GM18517 (cell line): ENCODE measurements around the gene LDAF1.
"Not testable (repeated sequence)": the region's sequence is repeated elsewhere in the genome, so short reads cannot be mapped to it uniquely, and the experiment has no call there.

Experiments
- ATAC-seq: cut with Tn5 transposase; IDR thresholded peaks from one replicate; pipeline ENCODE4 v1.9.1; 2021; ENCODE audit warnings: mild to moderate bottlenecking, moderate library complexity; ENCODE audit not compliant: unreplicated experiment

The LDAF1 gene

DNA sequence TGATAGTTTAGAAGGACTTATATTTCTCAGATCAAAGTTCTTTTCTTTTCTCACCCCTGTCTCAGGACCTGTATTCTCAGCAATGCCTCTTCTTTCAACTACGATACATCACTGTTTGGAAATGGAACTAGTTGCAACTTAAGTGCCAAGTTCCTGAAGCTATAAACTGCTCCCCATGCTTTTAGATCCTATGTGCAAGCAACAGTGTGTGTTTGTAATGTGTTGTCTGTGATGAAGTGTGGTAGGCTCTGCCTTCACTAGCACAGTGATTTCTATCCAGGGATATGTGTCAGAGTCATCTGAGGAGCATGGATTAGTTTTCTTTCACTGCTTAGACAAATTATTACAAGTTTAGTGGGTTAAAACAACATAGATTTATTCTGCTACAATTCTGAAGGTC, 34.5 kb downstream of the LDAF1 start:
- ATAC-seq = no peak

DNA sequence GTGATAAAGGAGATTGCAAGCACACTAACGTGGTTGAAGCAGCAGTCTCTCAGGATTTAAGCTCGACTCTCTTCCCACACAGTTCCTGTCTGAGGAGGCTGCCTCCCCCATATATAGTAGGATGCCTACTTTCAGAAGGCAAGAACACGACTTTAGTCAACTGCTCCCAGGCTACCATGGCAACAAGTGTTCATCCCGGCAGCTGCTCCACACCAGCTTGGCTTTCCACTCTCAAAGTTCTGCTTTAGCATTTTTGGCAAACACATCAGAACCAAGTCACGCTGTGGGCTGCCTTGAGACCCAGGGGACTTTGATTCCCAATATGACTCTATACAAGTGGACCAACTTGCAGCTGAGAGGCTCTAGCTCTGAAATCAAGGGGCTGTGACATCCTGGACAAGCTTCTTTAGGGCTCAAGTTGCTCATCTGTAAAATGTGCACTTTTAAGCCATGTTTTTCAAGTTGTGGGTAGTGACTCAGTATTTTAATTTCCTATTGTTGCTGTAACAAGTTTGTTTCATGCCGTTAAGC, 36.4 kb downstream of the LDAF1 start:
- no peak for ATAC-seq

DNA sequence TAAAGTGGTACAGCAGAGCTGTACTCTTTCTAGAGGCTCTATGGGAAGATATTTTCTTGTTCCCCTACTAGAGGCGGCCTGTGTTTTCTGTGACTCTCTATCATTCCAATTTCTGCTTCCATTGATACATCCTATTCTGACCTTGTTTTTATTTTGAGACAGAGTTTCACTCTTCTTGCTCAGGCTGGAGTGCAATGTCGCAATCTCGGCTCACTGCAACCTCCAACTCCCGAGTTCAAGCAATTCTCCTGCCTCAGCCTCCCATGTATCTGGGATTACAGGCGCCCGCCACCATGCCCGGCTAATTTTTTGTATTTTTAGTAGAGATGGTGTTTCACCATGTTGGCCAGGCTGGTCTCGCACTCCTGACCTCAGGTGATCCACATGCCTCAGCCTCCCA, 36.9 kb downstream of the LDAF1 start:
- ATAC-seq = not testable (repeated sequence)

DNA sequence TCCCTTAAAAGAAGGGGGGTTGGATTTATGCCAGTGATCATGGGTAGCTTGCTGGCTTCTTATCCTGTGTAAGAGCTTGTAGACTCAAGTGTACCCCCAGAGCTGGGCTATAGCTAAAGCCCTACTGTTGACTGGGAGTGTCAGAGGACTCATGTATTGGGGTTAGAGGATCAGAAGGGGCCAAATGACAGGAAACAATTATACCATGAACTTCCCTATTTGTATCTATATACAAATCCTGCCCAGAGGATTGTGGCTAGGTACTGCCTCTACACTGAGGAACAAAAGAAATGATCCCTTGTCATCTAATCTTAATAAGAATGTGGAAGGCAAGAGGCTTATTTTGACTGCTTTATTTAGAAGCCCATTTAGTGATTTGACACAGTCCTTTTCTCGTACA, 38.6 kb downstream of the LDAF1 start:
- no peak for ATAC-seq

DNA sequence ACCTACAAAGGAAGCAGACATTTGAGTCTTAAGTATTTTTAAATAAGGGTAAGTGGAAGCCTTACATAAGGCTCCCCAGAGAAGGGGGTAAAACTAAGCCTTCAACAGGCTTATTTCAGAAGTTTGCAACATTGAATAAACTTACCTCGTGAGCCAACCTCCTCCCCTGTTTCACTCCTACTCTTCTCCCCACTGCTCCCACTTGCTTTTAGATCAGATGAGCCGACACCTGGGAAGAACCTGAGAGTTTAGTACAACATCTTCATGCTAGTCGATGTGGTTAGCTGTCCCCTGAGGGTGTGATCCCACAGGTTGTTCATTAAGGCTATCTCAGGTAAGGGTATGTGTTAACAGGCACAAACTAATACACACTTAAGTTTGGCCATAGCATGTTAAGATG, 39.1 kb downstream of the LDAF1 start:
- ATAC-seq = no peak

DNA sequence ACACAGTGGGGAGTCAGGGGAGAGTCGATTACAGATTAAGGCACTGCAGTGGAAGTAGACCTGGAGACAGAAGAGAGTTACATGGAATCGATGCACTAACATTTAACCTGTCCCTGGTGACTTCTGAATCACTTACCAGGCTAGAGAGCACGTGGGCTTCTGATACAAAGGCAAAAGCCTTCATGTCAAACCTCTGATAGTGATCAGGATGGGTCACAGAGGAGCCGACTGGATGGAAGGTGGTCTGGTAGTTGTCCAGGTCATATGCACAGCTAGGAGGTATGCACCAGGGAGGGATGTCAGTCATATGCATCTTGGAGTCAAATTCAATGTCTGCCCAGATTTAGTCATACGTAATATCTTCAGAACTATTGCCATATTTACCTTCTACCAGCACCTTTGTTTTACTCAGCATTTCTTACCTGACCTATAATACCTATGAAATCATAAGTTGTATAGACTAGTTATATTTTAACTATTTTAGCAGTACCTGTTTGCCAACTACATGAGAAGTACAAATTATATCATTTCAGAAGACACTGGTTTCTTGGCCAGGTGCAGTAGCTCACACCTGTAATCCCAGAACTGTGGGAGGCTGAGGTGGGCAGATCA, 41.2 kb downstream of the LDAF1 start:
- no peak for ATAC-seq

DNA sequence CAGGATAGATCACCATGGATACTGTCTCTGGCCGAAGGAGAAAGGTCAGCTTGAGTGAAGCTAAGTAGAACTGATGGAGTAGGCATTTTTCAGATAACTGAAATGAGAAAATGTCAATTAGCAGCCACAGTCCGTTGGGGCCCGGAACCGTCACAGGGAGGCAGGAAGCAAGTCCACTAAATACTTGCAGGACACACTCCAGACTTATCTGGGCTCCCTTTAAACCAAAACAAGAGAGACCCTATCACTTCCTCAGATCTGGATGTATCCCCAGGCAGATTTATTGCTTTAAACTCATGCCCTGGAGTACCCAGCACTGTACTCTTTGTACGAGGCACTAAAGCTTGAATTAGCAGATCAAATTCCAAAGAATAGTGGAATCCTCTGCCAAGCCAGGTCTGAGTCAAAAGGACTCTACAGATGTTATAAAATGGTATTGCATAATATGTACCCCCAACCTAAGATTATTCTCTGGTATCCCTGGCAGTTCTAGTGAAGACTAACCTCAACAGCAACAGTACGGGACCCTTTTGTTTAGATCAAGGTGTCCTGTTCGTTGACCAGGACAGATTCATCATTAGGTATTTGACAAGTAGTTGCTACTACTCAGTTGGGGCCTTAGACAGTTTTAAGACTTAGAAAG, 44.8 kb downstream of the LDAF1 start:
- ATAC-seq = no peak

DNA sequence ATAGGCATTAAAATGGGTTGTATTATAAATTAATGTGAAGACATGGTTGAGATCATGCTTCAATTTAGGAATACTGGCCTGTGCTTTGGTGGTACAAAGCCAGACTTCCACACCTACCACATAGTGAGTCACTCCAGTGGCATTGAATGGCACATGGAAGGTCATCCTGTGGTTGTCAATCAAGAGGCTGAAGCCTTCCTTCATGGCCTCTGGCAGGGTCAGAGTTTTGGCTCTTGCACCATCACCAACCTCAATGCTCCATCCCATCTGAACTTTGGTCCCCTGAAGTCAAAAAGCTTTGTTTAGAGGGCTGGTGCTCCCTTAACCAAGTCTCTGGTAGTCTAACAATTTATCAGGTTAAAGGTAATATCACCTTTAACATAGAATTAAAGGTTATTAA, 46.8 kb downstream of the LDAF1 start:
- ATAC-seq = no peak

DNA sequence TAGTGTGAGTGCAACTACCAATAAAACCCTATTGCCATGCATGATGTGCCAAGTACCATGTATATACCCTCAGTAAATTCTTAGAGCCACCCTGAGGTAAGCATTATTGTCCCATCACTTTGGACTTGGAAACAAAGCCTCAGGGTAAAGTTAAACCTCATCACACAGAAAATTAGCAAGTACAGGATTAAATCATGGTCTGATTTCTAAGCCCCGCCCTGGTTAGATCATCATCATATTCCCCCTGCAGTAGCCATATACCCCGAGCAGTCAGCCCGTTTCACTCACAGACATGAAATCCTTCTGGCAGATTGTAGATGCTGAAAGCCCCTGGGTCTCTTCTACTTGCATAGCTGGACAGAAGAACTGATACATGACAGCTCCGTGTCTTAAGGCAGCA, 48.1 kb downstream of the LDAF1 start:
- no peak for ATAC-seq

DNA sequence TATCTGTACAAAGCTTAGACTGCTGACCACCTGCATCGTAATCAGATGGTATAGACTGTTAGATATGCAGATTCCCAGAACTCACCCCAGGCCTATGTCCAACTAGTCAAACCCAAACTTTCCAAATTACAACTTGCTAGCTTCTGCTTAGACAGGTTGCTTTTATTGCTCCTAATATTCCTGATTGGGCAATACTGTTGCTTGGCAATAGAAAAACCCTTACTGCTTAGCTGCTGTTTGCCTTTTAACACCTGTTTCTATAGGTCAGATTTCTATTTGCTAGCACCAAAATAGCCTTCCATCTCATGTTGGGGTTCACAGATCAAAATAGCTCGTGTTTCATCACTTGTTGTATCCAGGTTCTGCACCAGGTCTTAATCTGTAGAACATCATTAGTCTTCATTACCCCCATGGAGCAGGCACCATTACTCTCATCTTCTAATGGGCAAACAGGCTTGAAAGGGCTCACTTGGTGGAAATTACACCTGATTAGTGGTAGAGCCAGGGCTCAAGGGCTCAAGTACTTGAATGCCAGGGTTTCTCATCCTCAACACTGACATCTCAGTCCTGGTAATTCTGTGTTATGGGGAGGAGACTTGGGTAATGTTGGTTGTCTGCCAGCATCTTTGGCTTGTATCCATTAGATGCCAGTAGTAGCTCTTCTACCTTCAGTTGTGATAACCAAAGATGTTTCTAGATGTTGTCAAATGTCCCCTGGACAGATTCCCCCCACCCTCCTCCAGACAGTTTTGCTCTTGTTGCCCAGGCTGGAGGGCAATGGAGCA, 50.2 kb downstream of the LDAF1 start:
- ATAC-seq = no peak

DNA sequence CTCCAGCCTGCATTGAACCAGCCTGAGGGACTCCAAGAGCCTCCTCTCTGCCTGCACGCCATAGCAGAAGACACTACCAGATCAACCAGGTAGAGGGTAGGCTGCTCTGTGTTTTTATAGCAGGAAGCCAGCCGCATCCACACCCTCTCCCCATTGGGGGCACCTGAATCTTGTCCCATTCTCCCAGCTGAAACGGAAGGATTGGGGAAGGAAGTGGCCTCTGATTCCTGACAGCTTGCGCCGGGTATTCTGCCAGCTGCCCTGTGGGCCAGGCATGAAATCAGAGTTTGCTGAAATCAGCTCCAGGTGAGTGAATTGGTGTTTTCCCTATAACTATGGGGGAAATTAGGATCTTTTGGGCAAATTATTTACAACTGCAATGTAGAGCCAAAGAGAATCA, 53.0 kb downstream of the LDAF1 start, which contains the start of gene ZP2:
Gene ZP2, minus strand, starts transcription at position 89 of the 400 bp plus-strand sequence. Its CDS starts 27 bp downstream, at position 62.
- no peak for ATAC-seq

DNA sequence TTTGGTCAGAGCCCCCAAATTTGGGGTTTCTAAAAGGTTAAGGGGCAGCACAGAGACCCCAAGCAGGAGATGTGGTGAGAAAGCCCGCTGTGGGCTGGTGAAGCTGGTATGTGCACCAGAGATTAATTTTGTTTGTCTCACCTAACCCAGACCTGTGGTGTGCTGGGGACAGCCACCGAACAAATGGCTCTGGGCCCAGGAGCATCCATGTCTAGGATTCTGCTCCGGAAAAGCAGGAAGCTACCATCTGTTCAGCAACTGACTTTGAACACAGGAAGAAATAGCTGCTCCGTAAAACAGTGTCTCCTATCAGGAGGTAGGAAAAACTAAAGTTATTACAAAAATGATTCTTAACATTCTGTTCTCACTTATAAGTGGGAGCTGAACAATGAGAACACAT, 55.6 kb downstream of the LDAF1 start:
- ATAC-seq = no peak

DNA sequence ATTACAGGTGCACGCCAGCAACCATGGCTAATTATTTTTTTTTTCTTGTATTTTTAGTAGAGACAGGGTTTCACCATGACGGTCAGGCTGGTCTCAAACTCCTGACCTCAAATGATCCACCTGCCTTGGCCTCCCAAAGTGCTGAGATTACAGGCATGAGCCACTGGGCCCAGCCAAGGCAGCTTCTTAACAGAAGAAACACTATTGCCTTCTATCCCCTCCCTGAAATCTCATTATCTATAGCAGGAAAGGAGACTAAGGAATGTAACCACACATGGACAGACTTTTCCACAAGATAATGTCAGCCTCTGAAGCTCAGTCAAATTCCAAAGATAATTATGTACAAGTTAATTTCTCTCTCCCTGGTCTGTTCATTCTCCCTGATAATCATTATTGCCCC, 58.6 kb downstream of the LDAF1 start:
- no peak for ATAC-seq

DNA sequence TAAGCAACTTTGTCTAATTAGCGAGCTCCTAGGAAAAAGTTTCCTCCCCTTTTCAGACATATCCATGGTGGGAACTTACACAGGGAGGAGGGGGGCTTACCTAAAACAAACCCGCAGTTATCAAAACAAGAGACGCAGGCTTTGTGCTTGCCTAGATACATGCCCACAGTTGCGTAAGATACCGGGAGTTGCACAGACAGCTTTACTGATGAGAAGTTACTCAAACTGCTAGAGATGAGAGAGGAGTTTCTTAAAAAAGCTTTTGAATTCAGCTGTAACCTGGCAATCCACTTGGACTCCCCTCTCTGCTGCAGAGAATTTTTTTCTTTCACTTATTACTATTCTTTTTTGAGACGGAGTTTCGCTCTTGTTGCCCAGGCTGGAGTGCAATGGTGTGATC, 59.7 kb downstream of the LDAF1 start:
- ATAC-seq = no peak

DNA sequence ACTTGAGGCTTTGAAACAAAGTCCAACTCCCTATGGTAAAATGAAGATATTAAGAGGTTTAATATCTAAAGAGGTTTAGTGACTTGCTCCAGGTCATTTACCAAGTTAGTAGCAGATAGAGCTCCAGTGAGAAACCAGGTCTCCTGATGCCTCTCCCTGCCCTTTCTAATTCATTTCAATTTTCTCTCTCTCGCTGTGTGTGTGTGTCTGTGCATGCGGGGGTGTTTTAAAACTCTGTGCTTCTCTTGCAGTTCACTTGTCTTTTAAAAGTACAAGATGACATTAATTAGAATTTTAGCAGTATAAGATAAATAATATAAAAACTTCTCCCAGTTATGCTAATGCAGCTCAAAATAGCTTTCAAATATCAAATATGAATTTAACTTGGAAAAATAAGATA, 61.1 kb downstream of the LDAF1 start:
- ATAC-seq = no peak

DNA sequence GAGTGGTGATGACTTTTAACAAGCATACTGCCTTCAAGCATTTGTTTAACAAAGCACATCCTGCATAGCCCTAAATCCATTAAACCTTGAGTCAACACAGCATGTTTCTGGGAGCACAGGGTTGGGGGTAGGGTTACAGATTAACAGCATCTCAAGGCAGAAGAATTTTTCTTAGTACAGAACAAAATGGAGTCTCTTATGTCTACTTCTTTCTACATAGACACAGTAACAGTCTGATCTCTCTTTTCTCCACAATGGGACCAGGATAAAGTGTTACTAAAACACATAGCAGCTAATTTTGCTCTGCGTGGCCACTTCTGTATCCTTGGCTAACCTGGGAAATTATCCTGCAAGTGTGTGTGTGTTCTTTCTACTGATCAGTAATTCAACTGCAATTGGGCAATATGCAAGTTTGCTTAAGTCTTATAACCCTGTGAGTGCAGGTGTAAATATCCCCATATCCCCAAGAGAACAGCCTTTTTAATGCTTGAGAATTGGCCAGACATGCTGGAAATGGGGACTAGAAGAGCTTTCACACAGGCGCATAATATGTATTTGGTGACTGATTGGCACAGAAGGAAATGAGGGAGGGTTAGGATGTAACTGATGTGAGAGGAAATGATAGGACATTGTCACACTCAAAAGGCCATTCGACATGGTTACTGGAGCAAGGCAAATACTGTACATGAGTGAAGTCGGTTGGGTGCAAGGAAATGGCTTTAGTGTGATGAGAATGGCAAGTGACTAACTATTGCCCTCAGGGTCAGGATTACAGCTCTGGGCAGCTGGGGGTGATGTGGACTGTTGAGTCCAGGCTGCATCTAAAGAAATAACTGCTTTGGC, 64.2 kb downstream of the LDAF1 start:
- ATAC-seq = no peak

DNA sequence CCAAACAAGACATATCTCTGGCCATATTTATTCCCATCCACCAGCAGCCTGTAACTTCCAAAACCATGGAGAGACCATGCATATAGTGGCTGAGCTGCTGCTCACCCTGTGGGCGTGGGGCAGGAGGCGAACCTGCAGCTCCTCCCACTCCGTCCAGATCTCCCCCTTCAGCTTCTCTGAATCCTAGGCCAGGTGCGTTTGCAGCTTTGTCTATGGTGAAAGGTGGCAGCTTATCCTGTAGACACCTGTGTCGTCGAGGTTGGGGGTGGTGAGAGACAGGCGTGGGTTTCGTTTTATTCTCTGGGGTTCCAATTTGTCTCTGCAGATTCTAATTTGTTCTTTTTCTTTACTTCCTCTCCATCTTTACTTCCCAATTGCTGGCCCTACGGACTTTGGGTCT, 65.3 kb downstream of the LDAF1 start:
- no peak for ATAC-seq

DNA sequence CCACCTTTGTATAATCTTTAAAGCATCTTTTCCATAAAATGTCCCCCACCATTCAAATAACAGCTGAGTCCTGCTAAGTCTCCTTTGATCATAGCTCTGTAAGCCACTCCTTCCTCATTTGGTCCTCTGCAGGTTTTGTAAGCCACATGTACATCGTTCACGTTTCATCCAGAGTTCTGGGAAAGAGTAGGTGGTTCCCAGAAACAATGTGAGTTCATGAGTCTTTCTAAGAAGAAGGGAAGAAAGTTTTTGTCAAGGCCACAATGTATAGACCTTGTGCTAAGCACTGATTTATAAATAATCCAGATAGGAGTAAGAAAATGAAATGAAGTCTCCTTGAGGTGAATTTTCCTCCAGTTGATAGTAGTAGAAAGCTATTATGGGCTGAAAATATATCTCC, 66.3 kb downstream of the LDAF1 start:
- ATAC-seq = no peak

DNA sequence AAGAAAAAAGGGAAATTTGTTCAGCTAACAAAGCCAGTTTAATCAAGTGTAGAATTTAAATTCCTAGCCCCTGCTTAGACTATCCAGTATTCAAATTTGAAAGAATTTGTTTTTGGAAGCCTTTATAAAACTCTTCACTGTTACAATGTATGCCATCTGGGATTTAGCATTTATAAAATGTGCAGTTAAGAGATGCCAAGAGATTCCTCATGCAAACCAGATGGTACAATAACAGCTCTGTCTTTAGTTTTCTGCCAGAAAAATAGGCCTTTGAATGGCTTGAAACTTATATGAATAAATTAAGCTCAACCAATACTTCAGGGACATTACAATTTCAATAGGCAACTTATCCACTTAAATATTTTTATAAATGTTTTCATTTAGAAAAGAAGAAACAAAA, 68.3 kb downstream of the LDAF1 start:
- ATAC-seq = no peak

DNA sequence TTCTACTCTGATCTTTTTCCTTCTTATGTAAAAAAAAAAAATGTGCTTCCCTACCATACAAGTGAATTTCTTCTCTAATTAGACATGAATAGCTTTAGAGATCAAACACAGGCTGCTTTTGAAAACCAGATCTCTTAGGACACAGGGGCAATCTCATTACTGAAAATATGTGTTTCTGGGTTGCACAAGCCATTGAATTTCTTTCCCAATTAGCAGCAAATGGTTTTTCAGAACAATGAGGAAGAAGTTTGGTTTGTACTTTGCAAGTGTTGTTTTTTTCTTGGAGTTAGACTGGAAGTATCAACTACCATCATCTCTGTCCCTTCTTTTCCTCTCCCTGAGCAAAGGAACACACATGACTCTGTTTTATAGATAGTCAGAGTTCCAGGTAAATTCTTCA, 69.4 kb downstream of the LDAF1 start:
- no peak for ATAC-seq

DNA sequence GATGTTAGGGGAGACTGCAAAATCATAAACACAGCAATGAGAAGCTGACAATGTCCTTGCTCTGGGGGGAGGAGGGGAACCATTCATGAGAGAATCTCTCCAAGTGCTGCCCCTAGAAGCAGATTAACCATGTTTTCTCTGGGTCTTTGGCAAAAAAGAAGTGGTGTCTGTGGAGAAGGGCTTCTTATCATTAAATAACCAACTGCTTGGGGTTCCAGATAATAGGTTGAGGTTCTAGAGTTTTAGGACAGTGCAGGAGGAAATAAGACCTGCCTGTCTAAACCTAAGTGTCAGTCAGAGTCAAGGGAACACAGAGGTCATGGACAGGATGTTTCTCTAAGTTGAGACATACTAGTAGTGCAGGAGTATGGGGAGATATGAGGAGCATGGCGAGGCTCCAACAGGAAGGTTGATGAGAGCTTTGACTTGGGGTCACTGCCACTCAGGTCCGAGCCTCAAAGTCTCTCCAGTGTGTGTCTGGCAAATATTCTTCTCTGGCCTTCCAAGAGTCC, 69.9 kb downstream of the LDAF1 start:
- ATAC-seq = no peak
